ENCODE measurements around the gene TMSB15C. TPM values are rescaled to one million over a fixed set of nuclear protein-coding genes. Genes with fewer than 3 reads are reported as not detected.

Gene TMSB15C
- total RNA-seq, 1 experiment from 2014 or later: not detected

DNA sequence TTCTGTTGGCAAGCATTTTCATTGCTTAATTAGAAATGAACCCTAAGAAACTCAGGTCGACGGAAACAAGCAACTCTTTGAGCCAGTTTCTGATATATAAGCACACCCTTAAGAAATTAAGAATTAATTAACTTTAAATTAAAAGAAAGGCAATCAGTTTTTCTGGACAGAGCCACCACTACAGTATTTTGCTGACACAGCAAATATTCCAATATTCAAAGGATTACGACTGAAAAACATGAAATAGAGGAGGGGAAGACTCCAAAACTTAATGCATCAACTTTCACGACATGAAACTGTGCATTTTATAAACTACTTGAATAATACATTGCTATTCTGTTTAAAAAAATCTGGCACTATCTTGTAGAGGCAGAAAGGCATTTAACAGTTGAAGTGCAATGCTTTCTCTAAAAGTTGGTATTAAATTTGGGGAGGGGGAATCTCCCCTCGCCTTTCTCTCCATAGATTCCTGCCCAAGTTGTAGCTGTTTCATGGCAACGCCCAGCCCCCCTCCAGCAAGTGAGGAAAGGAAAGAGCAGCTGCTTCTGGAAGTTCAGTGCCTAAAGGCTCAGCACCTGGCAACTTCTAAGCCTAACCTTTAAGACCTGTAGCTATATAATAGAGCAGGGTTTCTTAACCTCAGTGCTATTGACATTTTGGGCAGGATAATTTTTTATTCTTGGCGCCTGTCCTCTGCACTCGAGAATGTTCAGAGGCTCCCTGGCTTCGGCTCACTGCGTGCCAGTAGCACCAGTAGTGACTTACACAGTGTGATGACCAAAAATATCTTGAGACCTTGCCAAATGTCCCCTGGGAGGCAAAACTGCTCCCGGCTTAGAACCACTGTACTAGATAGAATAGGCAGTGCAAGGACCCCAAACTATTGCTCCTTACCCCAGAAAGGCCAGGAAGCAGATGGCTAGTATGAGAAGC lies 29.6 kb upstream of the TMSB15C start:
- no TSS peak for BruUV-seq (replicated peaks)
- TF ChIP-seq EGR1 (IDR thresholded peaks at IDR 0.05; ENCODE audit: low read depth) (no peak), SP1 (IDR thresholded peaks at IDR 0.05; ENCODE audit: low read depth) (no peak), ELF1 (IDR thresholded peaks at IDR 0.05; ENCODE audit: borderline replicate concordance, low read depth) (no peak), SRF (IDR thresholded peaks at IDR 0.05; ENCODE audit: low read depth) (no peak), YY1 (IDR thresholded peaks at IDR 0.05; ENCODE audit: extremely low read depth, insufficient replicate concordance, low read depth, low read length) (no peak), ZFX (IDR thresholded peaks at IDR 0.05) (no peak), ZNF274 (IDR thresholded peaks at IDR 0.05; ENCODE audit: low read depth, low read length) (no peak)
- TF ChIP-seq, protein P1, sequence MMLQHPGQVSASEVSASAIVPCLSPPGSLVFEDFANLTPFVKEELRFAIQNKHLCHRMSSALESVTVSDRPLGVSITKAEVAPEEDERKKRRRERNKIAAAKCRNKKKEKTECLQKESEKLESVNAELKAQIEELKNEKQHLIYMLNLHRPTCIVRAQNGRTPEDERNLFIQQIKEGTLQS (IDR thresholded peaks at IDR 0.05): no peak
- TF ChIP-seq, protein P2, sequence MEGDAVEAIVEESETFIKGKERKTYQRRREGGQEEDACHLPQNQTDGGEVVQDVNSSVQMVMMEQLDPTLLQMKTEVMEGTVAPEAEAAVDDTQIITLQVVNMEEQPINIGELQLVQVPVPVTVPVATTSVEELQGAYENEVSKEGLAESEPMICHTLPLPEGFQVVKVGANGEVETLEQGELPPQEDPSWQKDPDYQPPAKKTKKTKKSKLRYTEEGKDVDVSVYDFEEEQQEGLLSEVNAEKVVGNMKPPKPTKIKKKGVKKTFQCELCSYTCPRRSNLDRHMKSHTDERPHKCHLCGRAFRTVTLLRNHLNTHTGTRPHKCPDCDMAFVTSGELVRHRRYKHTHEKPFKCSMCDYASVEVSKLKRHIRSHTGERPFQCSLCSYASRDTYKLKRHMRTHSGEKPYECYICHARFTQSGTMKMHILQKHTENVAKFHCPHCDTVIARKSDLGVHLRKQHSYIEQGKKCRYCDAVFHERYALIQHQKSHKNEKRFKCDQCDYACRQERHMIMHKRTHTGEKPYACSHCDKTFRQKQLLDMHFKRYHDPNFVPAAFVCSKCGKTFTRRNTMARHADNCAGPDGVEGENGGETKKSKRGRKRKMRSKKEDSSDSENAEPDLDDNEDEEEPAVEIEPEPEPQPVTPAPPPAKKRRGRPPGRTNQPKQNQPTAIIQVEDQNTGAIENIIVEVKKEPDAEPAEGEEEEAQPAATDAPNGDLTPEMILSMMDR (IDR thresholded peaks at IDR 0.05 in 2 of 3, conservative IDR thresholded peaks at IDR 0.05 in 1 of 3; ENCODE audit: borderline replicate concordance in 1 of 3, insufficient read depth in 1 of 3, low read depth in 2 of 3, low read length in 2 of 3): no peak
- TF ChIP-seq, protein P3, sequence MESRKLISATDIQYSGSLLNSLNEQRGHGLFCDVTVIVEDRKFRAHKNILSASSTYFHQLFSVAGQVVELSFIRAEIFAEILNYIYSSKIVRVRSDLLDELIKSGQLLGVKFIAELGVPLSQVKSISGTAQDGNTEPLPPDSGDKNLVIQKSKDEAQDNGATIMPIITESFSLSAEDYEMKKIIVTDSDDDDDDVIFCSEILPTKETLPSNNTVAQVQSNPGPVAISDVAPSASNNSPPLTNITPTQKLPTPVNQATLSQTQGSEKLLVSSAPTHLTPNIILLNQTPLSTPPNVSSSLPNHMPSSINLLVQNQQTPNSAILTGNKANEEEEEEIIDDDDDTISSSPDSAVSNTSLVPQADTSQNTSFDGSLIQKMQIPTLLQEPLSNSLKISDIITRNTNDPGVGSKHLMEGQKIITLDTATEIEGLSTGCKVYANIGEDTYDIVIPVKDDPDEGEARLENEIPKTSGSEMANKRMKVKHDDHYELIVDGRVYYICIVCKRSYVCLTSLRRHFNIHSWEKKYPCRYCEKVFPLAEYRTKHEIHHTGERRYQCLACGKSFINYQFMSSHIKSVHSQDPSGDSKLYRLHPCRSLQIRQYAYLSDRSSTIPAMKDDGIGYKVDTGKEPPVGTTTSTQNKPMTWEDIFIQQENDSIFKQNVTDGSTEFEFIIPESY (IDR thresholded peaks at IDR 0.05; ENCODE audit: extremely low read depth, insufficient replicate concordance, low read length): no peak
- ChIA-PET POLR2A (no interaction called here), CTCF (no interaction called here), RAD21 (ENCODE audit: low non-redundant PET in 1 of 2, low total read pairs in 2 of 2, uncharacterized antibody in 2 of 2, unreplicated experiment in 2 of 2) (no interaction called here)
- intact Hi-C loops (cut with micrococcal nuclease): no loop called here
- H3K27ac ChIP-seq (ENCODE audit: low read depth, low read length): no peak overlapping the region
- H4K20me1 ChIP-seq (ENCODE audit: insufficient read depth): no peaks in the 10 kb centered on the region
- no peak overlapping the region for H3K4me3 ChIP-seq (replicated peaks in 1 of 2; ENCODE audit: low read depth in 1 of 2, low read length in 2 of 2)
- H3K9me2 ChIP-seq (ENCODE audit: insufficient read depth): no peaks in the 10 kb centered on the region
- ATAC-seq (no peak), DNase-seq (ENCODE audit: low read depth, low spot score) (no peak)
- H3K4me2 ChIP-seq (ENCODE audit: low read length): no peak overlapping the region
- peaks cover 11% of the 10 kb centered on the region for H3K27me3 ChIP-seq (ENCODE audit: insufficient read depth, low read length)
- no peaks in the 10 kb centered on the region for H3K79me2 ChIP-seq (ENCODE audit: insufficient read depth, low read length)
- H2AFZ ChIP-seq (ENCODE audit: low read depth, low read length, poor library complexity, severe bottlenecking): no peak overlapping the region
- no peaks in the 10 kb centered on the region for H3K9me3 ChIP-seq (ENCODE audit: control insufficient read depth in 1 of 2, insufficient read depth in 1 of 2, low read depth in 1 of 2, low read length in 2 of 2)
- H3K4me1 ChIP-seq (ENCODE audit: control insufficient read depth in 1 of 2, insufficient read depth in 2 of 2, low read length in 2 of 2): no peaks in the 10 kb centered on the region
- H3K9ac ChIP-seq (ENCODE audit: low read length): no peak overlapping the region
- no peaks in the 10 kb centered on the region for H3K36me3 ChIP-seq (ENCODE audit: control insufficient read depth in 1 of 2, insufficient read depth in 2 of 2, low read length in 2 of 2)

Data from HCT116 (cell line).